ENCODE results near the gene COL23A1.
"Not testable (repeated sequence)": the region's sequence is repeated elsewhere in the genome, so short reads cannot be mapped to it uniquely, and the experiment has no call there.

DNA sequence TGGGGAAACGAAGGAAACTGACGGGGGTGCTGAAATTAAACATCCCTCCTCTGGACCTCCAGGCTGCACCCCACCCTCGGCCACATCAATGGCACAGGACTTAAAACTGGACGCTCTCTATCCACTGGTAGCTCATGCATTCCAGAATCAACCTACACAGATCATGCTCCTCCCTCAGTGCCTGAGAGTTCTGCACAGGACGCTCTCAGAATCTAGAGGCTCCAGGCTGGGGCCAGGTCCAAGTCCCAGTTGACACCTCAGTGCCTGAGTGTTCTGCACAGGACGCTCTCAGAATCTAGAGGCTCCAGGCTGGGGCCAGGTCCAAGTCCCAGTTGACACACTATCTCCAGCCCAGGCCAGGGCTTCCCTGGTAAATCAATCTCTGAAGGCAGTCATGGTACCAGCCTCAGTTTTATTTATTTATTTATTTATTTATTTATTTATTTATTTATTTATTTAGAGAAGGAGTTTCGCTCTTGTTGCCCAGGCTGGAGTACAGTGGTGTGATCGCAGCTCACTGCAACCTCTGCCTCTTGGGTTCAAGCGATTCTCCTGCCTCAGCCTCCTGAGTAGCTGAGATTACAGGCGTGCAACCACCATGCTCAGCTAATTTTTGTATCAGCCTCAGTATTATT, 103.2 kb downstream of the COL23A1 start:
- TF ChIP-seq EZH2 (IDR thresholded peaks at IDR 0.05; ENCODE audit: borderline replicate concordance); EZH2phosphoT487 (IDR thresholded peaks at IDR 0.05; ENCODE audit: low read depth, severe bottlenecking, unreplicated experiment): not testable (repeated sequence)
- TF ChIP-seq, protein P1, sequence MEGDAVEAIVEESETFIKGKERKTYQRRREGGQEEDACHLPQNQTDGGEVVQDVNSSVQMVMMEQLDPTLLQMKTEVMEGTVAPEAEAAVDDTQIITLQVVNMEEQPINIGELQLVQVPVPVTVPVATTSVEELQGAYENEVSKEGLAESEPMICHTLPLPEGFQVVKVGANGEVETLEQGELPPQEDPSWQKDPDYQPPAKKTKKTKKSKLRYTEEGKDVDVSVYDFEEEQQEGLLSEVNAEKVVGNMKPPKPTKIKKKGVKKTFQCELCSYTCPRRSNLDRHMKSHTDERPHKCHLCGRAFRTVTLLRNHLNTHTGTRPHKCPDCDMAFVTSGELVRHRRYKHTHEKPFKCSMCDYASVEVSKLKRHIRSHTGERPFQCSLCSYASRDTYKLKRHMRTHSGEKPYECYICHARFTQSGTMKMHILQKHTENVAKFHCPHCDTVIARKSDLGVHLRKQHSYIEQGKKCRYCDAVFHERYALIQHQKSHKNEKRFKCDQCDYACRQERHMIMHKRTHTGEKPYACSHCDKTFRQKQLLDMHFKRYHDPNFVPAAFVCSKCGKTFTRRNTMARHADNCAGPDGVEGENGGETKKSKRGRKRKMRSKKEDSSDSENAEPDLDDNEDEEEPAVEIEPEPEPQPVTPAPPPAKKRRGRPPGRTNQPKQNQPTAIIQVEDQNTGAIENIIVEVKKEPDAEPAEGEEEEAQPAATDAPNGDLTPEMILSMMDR (IDR thresholded peaks at IDR 0.05; ENCODE audit: poor library complexity): not testable (repeated sequence)

Measured in hepatocyte (in vitro differentiated cells).